Nephron progenitor cell (in vitro differentiated cells): ENCODE data around the gene TRAPPC3L.

Experiments used
- DNase-seq: peaks from one replicate; pipeline ENCODE4 v3.0.0; 2021
- H3K27ac Mint-ChIP-seq: 2 replicates; pipeline ENCODE4 v1.8.0; 2021; ENCODE audit warnings: mild to moderate bottlenecking, moderate library complexity, mixed read lengths
- H3K27me3 Mint-ChIP-seq: 2 replicates; pipeline ENCODE4 v1.8.0; 2021; ENCODE audit warnings: mild to moderate bottlenecking, low read depth, mixed read lengths; ENCODE audit not compliant: poor library complexity
- H3K36me3 Mint-ChIP-seq: 2 replicates; pipeline ENCODE4 v1.8.0; 2021; ENCODE audit warnings: low read depth, mixed read lengths
- H3K4me1 Mint-ChIP-seq: 2 replicates; pipeline ENCODE4 v1.8.0; 2021; ENCODE audit warnings: mixed read lengths
- H3K4me3 Mint-ChIP-seq: 2 replicates; pipeline ENCODE4 v1.8.0; 2021; ENCODE audit warnings: mild to moderate bottlenecking, moderate library complexity, mixed read lengths
- H3K9me3 Mint-ChIP-seq: 2 replicates; pipeline ENCODE4 v1.8.0; 2021; ENCODE audit warnings: mild to moderate bottlenecking, moderate library complexity, mixed read lengths
- CTCF ChIP-seq: fragments of 200-600 bp; sonication (generic); IDR thresholded peaks from 2 replicates; pipeline ENCODE4 v1.5.0; 2021; ENCODE audit warnings: antibody characterized with exemption

The TRAPPC3L gene

GRCh38 chr6:116529466-116530290 lies 15.8 kb downstream of the TRAPPC3L start:
- Mint-ChIP-seq H3K9me3 (no peaks in the 10 kb centered on the region), H3K4me1 (peaks cover 49% of the 10 kb centered on the region), H3K27me3 (no peaks in the 10 kb centered on the region), H3K27ac (no peak overlapping the region), H3K4me3 (no peak overlapping the region), H3K36me3 (no peaks in the 10 kb centered on the region)
- no peak for TF ChIP-seq CTCF
- no peak for DNase-seq

DNA sequence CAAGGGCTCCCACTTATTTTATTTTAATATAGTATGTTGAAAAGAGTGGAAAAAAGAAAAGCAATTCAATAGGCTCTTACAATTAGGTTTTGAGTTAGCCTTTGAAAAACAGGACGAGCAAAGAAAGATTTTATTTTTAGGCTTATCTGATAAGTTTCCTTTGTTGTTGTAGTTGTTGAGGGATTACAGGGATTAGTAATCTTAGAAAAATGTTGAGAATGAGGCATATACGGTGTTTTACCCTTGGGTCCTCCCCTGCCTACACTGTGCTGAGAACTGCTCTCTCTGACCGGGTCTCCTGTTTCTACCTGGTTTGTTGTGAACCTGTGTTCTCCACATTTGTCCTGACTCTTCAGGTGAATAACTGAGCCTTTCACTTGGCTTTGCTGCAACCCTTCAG lies 16.7 kb downstream of the TRAPPC3L start:
- Mint-ChIP-seq H3K27ac (no peak overlapping the region), H3K4me1 (peaks cover 45% of the 10 kb centered on the region), H3K4me3 (no peak overlapping the region), H3K9me3 (no peaks in the 10 kb centered on the region), H3K36me3 (no peaks in the 10 kb centered on the region), H3K27me3 (no peaks in the 10 kb centered on the region)
- no peak for DNase-seq
- no peak for TF ChIP-seq CTCF

DNA sequence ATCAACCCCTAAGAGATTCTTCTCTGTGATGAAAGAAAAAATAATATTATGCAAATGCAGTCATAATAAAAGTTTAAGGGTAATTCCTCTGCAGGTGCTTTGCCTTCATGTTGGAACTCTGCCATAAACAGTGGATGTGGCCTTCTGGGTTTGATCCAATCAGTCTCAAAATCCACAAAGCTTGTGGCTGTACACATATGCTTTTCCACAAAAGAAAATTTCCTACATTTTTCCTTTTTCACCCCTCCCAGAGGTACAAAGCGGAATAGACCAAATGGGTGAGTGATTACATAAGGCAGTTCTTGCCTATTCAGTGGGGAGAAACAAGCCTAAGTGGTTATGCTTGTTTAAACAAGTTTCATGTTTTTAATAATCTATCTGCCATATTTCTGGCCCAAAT lies 17.4 kb downstream of the TRAPPC3L start:
- H3K9me3 Mint-ChIP-seq = no peaks in the 10 kb centered on the region
- no peak for TF ChIP-seq CTCF
- peaks cover 38% of the 10 kb centered on the region for H3K4me1 Mint-ChIP-seq
- H3K27me3 Mint-ChIP-seq = no peaks in the 10 kb centered on the region
- no peak overlapping the region for H3K4me3 Mint-ChIP-seq
- no peak overlapping the region for H3K27ac Mint-ChIP-seq
- no peak for DNase-seq
- no peaks in the 10 kb centered on the region for H3K36me3 Mint-ChIP-seq

DNA sequence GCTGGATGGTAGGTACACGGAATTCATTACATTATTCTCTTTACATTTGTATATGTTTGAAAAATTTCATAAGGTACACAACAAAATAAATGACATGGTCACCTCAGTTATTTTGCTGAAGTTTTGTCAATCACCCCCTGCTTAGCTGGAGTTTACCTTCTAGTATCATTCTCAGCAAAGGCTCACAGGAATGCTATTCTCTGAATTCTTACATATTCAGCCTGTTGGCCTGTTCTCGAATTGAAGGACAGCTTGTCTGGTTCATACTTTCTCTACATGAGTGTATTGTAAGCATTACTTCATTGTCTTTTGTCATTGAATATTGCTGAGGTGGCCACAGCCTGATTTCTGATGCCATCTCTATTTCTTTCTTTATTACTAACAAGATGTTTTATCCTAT lies 21.2 kb downstream of the TRAPPC3L start:
- no peak for DNase-seq
- Mint-ChIP-seq H3K9me3 (no peaks in the 10 kb centered on the region), H3K36me3 (no peaks in the 10 kb centered on the region), H3K27ac (no peak overlapping the region), H3K4me1 (peaks cover 12% of the 10 kb centered on the region), H3K27me3 (no peaks in the 10 kb centered on the region), H3K4me3 (no peak overlapping the region)
- TF ChIP-seq CTCF = no peak

- Mint-ChIP-seq H3K27me3 (peaks cover 3% of the 10 kb centered on the region), H3K9me3 (no peaks in the 10 kb centered on the region), H3K27ac (no peak overlapping the region), H3K4me3 (no peak overlapping the region), H3K4me1 (peaks cover 18% of the 10 kb centered on the region), H3K36me3 (no peaks in the 10 kb centered on the region)
- TF ChIP-seq CTCF = no peak
- DNase-seq = no peak
Measured at GRCh38 chr6:116522896-116523295, 22.6 kb downstream of the TRAPPC3L start.
